ENCODE measurements around the gene FARS2. TPM values are rescaled to one million over a fixed set of nuclear protein-coding genes. Genes with fewer than 3 reads are reported as not detected.

The FARS2 gene
- total RNA-seq, 4 donors from 2014 or later = 16.4 to 26.1 (median 21.4) TPM

DNA sequence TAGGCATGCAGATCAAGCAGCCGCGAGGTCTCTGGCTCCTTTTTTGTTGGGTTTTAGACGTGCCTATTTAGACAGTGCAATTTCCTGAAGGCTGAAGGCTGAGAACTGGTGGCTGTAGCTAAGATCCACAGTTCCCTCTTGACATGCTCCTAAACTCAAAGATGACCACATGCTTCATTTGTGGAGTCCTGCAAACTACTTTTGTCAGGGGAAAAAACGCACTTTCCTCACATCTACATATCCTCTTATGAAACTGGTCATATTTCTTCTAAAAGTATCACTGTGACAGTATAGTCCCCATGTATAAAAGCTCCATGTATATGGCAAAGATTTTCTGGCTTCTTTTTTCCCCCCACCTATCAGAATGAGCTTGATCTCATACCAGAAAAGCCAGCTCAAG is 31.2 kb upstream of the FARS2 start:
- no peak overlapping the region for H3K27ac ChIP-seq
- H3K4me1 ChIP-seq = peaks cover 0 to 12% (median 0%) of the 10 kb centered on the region in 4 donors
- no peaks in the 10 kb centered on the region for H3K9me3 ChIP-seq
- H3K36me3 ChIP-seq = no peaks in the 10 kb centered on the region
- H3K4me3 ChIP-seq = no peak overlapping the region
- no peaks in the 10 kb centered on the region for H3K27me3 ChIP-seq
- TF ChIP-seq POLR2A (IDR thresholded peaks at IDR 0.05) (no peak), EP300 (IDR thresholded peaks at IDR 0.05) (no peak)
- TF ChIP-seq, protein P1, sequence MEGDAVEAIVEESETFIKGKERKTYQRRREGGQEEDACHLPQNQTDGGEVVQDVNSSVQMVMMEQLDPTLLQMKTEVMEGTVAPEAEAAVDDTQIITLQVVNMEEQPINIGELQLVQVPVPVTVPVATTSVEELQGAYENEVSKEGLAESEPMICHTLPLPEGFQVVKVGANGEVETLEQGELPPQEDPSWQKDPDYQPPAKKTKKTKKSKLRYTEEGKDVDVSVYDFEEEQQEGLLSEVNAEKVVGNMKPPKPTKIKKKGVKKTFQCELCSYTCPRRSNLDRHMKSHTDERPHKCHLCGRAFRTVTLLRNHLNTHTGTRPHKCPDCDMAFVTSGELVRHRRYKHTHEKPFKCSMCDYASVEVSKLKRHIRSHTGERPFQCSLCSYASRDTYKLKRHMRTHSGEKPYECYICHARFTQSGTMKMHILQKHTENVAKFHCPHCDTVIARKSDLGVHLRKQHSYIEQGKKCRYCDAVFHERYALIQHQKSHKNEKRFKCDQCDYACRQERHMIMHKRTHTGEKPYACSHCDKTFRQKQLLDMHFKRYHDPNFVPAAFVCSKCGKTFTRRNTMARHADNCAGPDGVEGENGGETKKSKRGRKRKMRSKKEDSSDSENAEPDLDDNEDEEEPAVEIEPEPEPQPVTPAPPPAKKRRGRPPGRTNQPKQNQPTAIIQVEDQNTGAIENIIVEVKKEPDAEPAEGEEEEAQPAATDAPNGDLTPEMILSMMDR (IDR thresholded peaks at IDR 0.05) = no peak
- DNase-seq (ENCODE audit: low spot score in 2 of 2) = no peak
- 64 to 73% methylated on average over 4 of the region's 4 CpGs for WGBS, 2 donors

DNA sequence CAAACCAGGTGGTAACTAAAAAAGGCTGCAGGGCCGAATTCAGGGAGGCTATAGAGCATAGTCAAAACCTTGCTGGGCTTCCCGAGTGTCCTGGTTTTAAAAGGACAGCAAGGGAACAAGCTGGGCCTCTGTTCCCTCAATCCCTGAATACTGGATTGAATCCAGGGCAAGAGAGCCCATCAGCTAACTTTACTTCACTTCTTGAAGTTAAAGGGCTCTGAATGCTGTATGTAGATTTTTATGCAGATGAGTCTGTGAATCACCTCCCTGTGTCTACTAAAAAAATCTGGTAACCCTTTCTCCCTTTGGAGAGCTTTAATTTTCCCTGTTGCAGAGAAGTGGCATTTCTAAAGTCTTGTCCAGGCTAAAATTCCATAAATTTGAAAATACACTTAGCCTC is 30.0 kb upstream of the FARS2 start:
- Histone ChIP-seq H3K27ac (peak overlapping the region in 2 of 4 donors; percentile 31 to 53), H3K27me3 (no peaks in the 10 kb centered on the region), H3K9me3 (no peaks in the 10 kb centered on the region), H3K4me3 (no peak overlapping the region), H3K36me3 (no peaks in the 10 kb centered on the region), H3K4me1 (peaks cover 0 to 12% (median 0%) of the 10 kb centered on the region in 4 donors)
- no peak for DNase-seq (ENCODE audit: low spot score in 2 of 2)
- TF ChIP-seq, protein P1 (IDR thresholded peaks at IDR 0.05) = no peak
- TF ChIP-seq POLR2A (IDR thresholded peaks at IDR 0.05) = no peak
- TF ChIP-seq EP300 (IDR thresholded peaks at IDR 0.05) = no peak
- 37 to 58% methylated on average over 2 of the region's 2 CpGs for WGBS, 2 donors

DNA sequence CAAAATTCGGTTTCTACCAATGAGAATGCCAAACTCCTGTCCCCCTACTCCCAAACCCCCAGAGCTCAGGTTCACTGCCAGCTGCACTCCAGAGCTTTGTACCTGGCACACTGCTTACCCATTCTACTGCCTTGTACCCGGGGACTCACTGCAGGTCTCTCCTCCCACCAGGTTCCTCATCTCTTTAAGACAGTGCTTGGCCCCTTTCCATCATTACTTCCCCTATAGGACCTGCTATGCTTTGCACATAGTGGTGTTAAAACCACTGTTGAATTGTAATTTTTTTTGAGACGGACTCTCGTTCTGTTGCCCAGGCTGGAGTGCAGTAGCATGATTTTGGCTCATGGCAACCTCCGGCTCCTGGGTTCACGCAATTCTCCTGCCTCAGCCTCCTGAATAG is 26.4 kb upstream of the FARS2 start:
- Histone ChIP-seq H3K36me3 (peaks cover 0 to 7% (median 0%) of the 10 kb centered on the region in 3 donors), H3K4me1 (peaks cover 0 to 12% (median 0%) of the 10 kb centered on the region in 4 donors), H3K9me3 (no peaks in the 10 kb centered on the region), H3K27ac (no peak overlapping the region), H3K4me3 (no peak overlapping the region), H3K27me3 (no peaks in the 10 kb centered on the region)
- DNase-seq (ENCODE audit: low spot score in 2 of 2) = no peak
- TF ChIP-seq EP300 (IDR thresholded peaks at IDR 0.05) (no peak), POLR2A (IDR thresholded peaks at IDR 0.05) (no peak)
- TF ChIP-seq, protein P1 (IDR thresholded peaks at IDR 0.05) = no peak
- 88 to 91% methylated on average over 6 of the region's 6 CpGs for WGBS, 2 donors

DNA sequence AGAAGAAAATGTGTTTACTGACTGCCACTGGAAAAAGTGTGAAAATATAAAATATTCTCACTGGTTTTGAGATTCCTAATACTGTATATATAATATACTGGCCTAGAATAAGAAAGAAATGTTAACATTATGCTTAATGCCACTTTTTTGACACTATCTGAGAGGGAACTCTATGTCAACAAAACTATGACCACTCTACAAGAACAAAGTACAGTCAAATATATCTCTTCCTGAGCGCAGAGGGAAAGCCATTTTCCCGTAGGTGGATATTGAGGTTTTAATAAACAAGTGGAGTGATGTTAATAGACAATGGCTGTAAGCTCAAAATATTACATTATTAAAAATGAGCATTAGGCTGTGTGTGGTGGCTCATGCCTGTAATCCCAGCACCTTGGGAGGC is 25.5 kb upstream of the FARS2 start:
- TF ChIP-seq POLR2A (IDR thresholded peaks at IDR 0.05) = no peak
- no peak for TF ChIP-seq EP300 (IDR thresholded peaks at IDR 0.05)
- TF ChIP-seq, protein P1 (IDR thresholded peaks at IDR 0.05) = no peak

DNA sequence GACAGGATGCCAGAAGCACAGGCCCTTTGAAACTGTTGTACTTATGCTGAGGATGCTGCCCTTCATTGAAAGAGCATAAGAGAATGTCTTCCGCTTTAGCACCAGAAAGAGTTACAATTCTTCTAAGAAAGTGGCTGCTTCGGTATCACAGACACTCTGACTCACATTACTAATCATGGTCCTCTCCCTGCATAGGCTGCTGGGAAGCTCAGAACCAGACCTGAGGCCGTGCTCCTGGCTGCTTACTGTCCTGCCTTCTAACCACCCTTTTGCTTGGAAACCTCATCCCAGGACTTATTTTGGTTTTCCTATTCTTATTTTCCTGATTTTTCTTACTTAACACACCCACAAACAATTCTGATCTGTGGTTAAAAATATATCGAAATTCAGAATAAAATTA is 23.5 kb upstream of the FARS2 start:
- Histone ChIP-seq H3K27me3 (no peaks in the 10 kb centered on the region), H3K4me3 (no peak overlapping the region), H3K36me3 (peaks cover 0 to 18% (median 0%) of the 10 kb centered on the region in 3 donors), H3K27ac (no peak overlapping the region), H3K9me3 (no peaks in the 10 kb centered on the region), H3K4me1 (peaks cover 0 to 1% (median 0%) of the 10 kb centered on the region in 4 donors)
- DNase-seq (ENCODE audit: low spot score in 2 of 2) = no peak
- 79 to 85% methylated on average over 4 of the region's 4 CpGs for WGBS, 2 donors
- TF ChIP-seq, protein P1 (IDR thresholded peaks at IDR 0.05) = no peak
- TF ChIP-seq POLR2A (IDR thresholded peaks at IDR 0.05) (no peak), EP300 (IDR thresholded peaks at IDR 0.05) (no peak)

More for the DNA sequence above, 25.5 kb upstream of the FARS2 start:
- H3K27me3 ChIP-seq = no peaks in the 10 kb centered on the region
- H3K36me3 ChIP-seq = peaks cover 0 to 17% (median 0%) of the 10 kb centered on the region in 3 donors
- H3K4me1 ChIP-seq = peaks cover 0 to 12% (median 0%) of the 10 kb centered on the region in 4 donors
- no peak overlapping the region for H3K27ac ChIP-seq
- H3K9me3 ChIP-seq = no peaks in the 10 kb centered on the region
- WGBS, 2 donors = 94 to 98% methylated on average over 2 of the region's 2 CpGs
- no peak overlapping the region for H3K4me3 ChIP-seq
- DNase-seq (ENCODE audit: low spot score in 2 of 2) = no peak
